ENCODE results near the gene GOLGA1. TPM values are rescaled to one million over a fixed set of nuclear protein-coding genes. Genes with fewer than 3 reads are reported as not detected.
A peak's percentile ranks its signal among the peaks of the same experiment; 100 is the strongest.
"Not testable (repeated sequence)": the region's sequence is repeated elsewhere in the genome, so short reads cannot be mapped to it uniquely, and the experiment has no call there.

Gene GOLGA1
- total RNA-seq, 2 experiments from 2014 or later = 14.1 to 15.3 TPM

DNA sequence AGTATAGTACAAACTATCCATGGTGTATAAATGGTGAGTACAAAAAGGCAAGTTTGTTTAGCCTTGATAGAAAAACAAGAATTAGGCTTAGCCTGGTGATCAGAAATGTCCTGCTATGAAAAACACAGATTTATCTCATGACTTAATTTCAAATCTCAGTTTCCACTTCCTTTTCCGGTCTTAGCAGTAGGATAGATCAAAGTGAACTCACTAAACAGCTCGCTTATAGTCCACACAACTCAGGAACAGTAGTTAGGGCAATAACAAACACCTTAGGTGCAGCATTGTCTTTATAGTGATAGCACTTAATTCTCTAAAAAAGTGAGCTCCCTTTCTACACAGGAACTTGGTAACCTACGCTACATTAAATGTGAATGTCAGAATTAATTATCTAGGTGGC, 11.4 kb downstream of the GOLGA1 start:
- H3K36me3 Mint-ChIP-seq = peaks cover 39% of the 10 kb centered on the region
- H3K27me3 Mint-ChIP-seq = no peaks in the 10 kb centered on the region
- H3K27ac Mint-ChIP-seq = no peak overlapping the region
- no peaks in the 10 kb centered on the region for H3K9me3 Mint-ChIP-seq
- POLR2A ChIA-PET = no interaction called here
- peaks cover 7% of the 10 kb centered on the region for H3K4me1 Mint-ChIP-seq (ENCODE audit: low read depth)
- intact Hi-C loops (cut with micrococcal nuclease) = no loop called here
- CTCF ChIA-PET = interaction anchor here (1.1 to 1.5 kb wide), 2 partner anchors 77 to 214 kb away, joined by 4 read pairs; partner anchors contain the start of genes SCAI and WDR38
- no peak for DNase-seq
- H3K4me3 Mint-ChIP-seq = no peak overlapping the region

DNA sequence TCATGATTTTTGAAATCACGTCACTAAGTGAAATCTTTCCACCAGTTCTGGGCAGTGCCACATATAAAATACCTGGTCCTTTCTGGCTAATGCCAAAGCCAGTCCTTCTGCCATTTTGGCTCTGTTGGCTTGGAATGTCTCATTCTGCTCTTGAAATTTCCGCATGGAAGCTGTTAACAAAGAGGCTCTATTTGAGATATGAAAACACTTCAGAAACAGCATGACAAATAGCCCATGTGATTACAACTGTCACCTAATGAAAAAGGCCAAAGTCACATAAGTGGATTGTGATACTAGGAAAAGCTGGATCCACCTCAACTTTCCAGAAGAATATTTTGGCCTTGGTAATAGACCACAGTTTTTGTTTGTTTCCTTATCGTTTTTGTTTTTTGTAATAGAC, 12.8 kb downstream of the GOLGA1 start:
- Mint-ChIP-seq H3K4me1 (ENCODE audit: low read depth) (peaks cover 7% of the 10 kb centered on the region), H3K27ac (no peak overlapping the region), H3K27me3 (no peaks in the 10 kb centered on the region), H3K36me3 (peaks cover 34% of the 10 kb centered on the region), H3K9me3 (no peaks in the 10 kb centered on the region), H3K4me3 (no peak overlapping the region)
- intact Hi-C loops (cut with micrococcal nuclease) = no loop called here
- POLR2A ChIA-PET = no interaction called here
- DNase-seq = no peak
- CTCF ChIA-PET = interaction anchor here (0.9 kb wide), 1 partner anchor 75 kb away, joined by 3 read pairs; the partner anchor contains the start of gene WDR38

DNA sequence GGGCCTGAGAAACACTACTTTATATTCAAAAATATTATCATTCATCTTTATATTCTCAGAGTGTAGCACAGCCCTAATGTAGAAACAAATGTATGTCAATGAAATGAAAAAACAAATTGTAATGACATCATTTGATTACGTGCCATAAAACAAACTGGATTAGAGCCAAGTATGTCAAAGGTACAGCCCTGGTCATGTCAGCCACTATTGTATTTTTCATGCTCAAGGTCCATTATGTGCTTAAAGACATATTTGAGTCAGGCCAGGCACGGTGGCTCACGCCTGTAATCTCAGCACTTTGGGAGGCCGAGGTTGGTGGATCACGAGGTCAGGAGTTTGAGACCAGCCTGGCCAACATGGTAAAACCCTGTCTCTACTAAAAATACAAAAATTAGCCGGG, 20.5 kb downstream of the GOLGA1 start:
- POLR2A ChIA-PET = interaction anchor here (0.5 kb wide), 1 partner anchor 16 kb away, joined by 4 read pairs; no protein-coding TSS in a partner anchor
- H3K36me3 Mint-ChIP-seq = peaks cover 13% of the 10 kb centered on the region
- CTCF ChIA-PET; H3K4me3 Mint-ChIP-seq; intact Hi-C loops (cut with micrococcal nuclease); H3K27me3 Mint-ChIP-seq; DNase-seq; H3K4me1 Mint-ChIP-seq (ENCODE audit: low read depth); H3K9me3 Mint-ChIP-seq; H3K27ac Mint-ChIP-seq: not testable (repeated sequence)

DNA sequence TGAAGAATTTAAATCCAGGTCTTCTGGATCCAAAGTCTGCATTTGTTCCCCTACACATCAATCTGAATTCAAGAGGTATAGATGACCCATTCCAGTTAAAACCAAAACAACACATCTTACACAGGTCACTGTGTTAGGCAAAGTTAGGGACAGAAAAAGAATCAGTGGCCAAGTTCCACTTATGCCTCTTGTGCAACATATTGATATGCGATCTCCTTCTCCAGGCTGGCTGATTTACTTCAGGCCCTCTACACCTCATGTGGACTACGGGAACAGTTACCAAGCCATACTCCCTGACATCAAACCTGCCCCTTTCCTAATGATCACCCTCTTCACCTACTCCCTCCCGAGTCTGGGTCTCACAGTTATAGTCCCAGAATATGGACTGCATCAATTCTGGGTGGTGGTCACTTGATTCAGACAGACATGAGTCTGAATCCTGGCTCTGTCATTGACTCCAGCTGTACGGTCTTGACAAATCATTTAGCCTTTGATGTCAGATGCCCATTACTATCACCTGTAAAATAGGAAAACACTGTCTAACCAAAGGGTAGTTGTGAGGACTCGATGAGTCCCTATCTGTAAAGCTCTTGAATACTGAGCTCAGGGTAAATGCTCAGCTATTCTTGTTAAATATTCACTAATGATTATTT, 26.0 kb downstream of the GOLGA1 start:
- Mint-ChIP-seq H3K9me3 (no peaks in the 10 kb centered on the region), H3K36me3 (peaks cover 29% of the 10 kb centered on the region), H3K4me1 (ENCODE audit: low read depth) (no peaks in the 10 kb centered on the region), H3K27me3 (no peaks in the 10 kb centered on the region), H3K27ac (no peak overlapping the region), H3K4me3 (no peak overlapping the region)
- CTCF ChIA-PET = no interaction called here
- intact Hi-C loops (cut with micrococcal nuclease) = no loop called here
- DNase-seq = no peak
- POLR2A ChIA-PET = no interaction called here

DNA sequence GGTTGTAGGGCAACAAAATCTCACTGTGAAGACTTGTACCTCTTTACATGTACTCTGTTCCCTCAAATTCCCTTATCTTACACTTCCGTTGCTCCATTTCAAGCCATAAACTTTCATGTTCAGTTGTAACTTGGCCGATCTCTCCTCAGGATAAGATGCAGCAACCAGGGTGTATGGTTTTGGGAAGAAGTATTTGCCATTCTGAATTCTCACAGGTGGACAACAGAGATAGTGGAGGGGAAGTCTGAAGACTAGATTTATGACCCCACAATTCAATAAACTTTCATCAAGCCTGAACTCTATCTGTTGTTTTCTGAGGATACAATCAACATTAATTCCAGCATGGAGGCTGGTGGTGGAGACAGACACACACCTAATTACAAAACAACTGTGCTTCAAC, 27.5 kb downstream of the GOLGA1 start:
- H3K27ac Mint-ChIP-seq = no peak overlapping the region
- ChIA-PET POLR2A (no interaction called here), CTCF (no interaction called here)
- H3K36me3 Mint-ChIP-seq = peaks cover 28% of the 10 kb centered on the region
- no peaks in the 10 kb centered on the region for H3K9me3 Mint-ChIP-seq
- intact Hi-C loops (cut with micrococcal nuclease) = no loop called here
- H3K27me3 Mint-ChIP-seq = no peaks in the 10 kb centered on the region
- H3K4me1 Mint-ChIP-seq (ENCODE audit: low read depth) = no peaks in the 10 kb centered on the region
- H3K4me3 Mint-ChIP-seq = no peak overlapping the region
- no peak for DNase-seq

DNA sequence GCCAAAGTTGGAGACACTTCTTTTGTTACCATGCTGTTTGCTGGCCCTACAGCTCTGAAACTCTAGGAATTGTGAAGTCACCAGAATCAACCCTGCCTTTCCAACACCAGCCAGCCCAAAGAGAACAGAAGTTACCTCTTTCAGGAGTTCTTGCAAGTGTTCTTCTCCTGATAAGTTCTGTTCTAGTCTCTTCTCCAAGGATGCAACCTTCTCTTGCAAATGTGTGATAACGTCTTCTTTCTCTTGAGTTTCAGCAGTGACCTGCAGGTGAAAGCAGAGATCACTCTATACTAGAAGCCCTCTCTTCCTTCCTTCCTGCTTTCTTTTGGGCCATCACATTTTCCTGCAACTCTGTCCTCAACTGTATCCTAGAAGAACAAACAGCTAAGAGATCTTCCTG, 29.1 kb downstream of the GOLGA1 start:
- POLR2A ChIA-PET = no interaction called here
- Mint-ChIP-seq H3K27ac (no peak overlapping the region), H3K27me3 (no peaks in the 10 kb centered on the region), H3K9me3 (no peaks in the 10 kb centered on the region), H3K36me3 (peaks cover 38% of the 10 kb centered on the region), H3K4me1 (ENCODE audit: low read depth) (no peaks in the 10 kb centered on the region), H3K4me3 (no peak overlapping the region)
- DNase-seq = no peak
- CTCF ChIA-PET = no interaction called here
- intact Hi-C loops (cut with micrococcal nuclease) = no loop called here

DNA sequence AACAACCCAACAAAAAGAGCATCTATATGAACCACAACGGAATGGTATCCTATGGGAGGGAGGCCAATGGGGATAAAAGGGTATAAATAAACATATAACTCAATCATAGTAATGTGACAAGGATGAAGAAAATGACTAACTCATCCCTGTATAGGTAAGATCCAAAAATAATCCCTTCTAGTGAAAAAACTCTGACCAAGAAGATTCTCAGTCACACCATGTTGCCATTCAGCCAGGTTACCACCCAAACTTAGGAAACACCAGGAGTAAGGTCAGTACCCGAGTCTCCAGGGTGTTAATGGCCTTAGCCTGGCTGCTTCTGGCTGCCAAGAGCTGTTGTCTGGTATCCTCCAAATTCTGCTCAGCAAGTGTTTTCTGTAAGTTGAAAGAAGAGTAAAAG, 32.8 kb downstream of the GOLGA1 start:
- intact Hi-C loops (cut with micrococcal nuclease) = no loop called here
- no peaks in the 10 kb centered on the region for H3K4me1 Mint-ChIP-seq (ENCODE audit: low read depth)
- no peaks in the 10 kb centered on the region for H3K9me3 Mint-ChIP-seq
- peaks cover 41% of the 10 kb centered on the region for H3K36me3 Mint-ChIP-seq
- H3K27me3 Mint-ChIP-seq = no peaks in the 10 kb centered on the region
- CTCF ChIA-PET = interaction anchor here (0.8 kb wide), 1 partner anchor 15 kb away, joined by 3 read pairs; no protein-coding TSS in a partner anchor
- H3K4me3 Mint-ChIP-seq = no peak overlapping the region
- H3K27ac Mint-ChIP-seq = no peak overlapping the region
- no peak for DNase-seq
- POLR2A ChIA-PET = no interaction called here

DNA sequence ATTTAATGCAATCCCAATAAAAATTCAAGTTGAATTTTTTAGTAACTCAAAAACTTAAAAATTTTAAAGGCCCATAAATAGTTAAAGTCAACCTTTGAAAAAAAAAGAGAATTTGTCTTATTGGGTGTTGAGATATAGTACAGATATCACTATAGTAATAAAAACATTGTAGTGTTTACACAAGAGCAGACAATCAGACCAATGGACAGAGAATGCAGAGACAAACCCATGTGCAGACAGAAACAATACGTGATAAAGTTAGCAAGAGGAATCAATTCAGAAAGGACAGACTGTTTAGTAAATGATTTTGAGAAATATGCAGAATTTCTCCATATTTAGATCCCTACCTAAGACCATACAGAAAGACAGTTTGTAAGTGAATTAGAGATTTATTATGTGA, 33.9 kb downstream of the GOLGA1 start:
- Mint-ChIP-seq H3K4me1 (ENCODE audit: low read depth) (no peaks in the 10 kb centered on the region), H3K27me3 (no peaks in the 10 kb centered on the region), H3K4me3 (no peak overlapping the region), H3K36me3 (peaks cover 41% of the 10 kb centered on the region), H3K9me3 (no peaks in the 10 kb centered on the region), H3K27ac (no peak overlapping the region)
- DNase-seq = no peak
- ChIA-PET CTCF (interaction anchor here (1.0 kb wide), 1 partner anchor 54 kb away, joined by 3 read pairs; the partner anchor contains the start of gene WDR38), POLR2A (no interaction called here)
- intact Hi-C loops (cut with micrococcal nuclease) = no loop called here

DNA sequence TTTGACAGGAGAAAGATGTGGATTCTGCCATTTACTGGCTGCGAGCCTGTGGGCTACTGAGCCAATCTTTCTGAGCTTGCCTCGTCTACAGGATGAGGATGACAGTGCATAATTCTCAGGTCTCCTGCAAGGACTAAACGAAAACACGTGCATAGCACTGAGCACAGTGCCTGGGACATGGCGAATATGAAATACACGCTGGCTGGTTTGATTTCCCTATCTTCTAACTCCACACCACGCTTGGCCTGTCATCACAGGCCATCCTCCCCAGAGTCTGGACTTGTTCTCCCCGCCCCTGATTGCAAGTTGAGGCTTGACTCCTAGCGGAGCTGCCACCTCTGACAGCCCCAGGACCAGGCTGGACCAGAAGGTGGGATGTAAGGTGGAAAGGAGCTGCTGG, 41.0 kb downstream of the GOLGA1 start:
- Mint-ChIP-seq H3K4me3 (no peak overlapping the region), H3K4me1 (ENCODE audit: low read depth) (peaks cover 7% of the 10 kb centered on the region), H3K36me3 (peaks cover 47% of the 10 kb centered on the region), H3K27me3 (no peaks in the 10 kb centered on the region), H3K9me3 (no peaks in the 10 kb centered on the region), H3K27ac (no peak overlapping the region)
- DNase-seq = no peak
- ChIA-PET CTCF (no interaction called here), POLR2A (no interaction called here)
- intact Hi-C loops (cut with micrococcal nuclease) = no loop called here

DNA sequence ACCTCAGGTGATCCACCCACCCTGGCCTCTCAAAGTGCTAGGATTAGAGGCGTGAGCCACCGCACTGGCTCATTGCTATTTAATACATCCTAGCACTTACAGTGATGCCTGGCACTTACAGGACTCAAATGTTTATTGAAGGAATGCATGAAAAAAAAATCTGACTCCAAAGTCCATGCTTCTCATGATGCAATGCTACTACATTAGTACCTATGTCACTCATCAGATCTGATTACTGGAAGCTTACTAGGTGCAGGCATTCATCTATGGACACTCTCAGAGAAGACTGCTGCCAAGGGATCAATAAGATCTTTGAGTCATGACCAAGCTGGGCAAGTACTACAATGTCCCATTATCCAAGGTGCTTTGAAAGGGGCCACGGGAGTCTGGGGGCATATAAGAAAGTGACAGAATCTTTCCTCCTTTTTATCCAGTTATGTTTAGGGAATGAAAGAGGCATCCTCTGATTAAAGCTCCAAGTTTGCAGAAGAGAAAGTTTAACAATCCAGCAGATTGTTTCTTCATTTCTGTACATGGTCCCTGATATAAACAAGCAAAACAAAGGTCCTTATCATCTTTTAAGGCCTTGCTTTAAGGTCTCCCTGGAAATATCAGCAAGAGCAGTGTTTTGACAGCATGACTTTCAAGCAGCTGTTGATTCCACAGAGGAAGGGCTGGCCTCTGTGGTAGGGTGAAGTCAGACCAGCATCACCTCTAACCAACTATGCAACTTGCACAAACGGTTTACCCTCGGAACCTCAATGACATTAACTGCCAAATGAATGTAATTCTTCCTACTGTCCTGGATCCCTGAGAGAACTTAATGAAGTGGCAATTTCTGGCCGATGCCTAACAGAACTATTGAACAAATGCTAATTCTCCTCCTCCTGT, 43.1 kb downstream of the GOLGA1 start:
- no peak overlapping the region for H3K4me3 Mint-ChIP-seq
- intact Hi-C loops (cut with micrococcal nuclease) = no loop called here
- no peak for DNase-seq
- H3K27me3 Mint-ChIP-seq = no peaks in the 10 kb centered on the region
- peaks cover 11% of the 10 kb centered on the region for H3K4me1 Mint-ChIP-seq (ENCODE audit: low read depth)
- no peaks in the 10 kb centered on the region for H3K9me3 Mint-ChIP-seq
- CTCF ChIA-PET = no interaction called here
- H3K36me3 Mint-ChIP-seq = peaks cover 49% of the 10 kb centered on the region
- POLR2A ChIA-PET = no interaction called here
- H3K27ac Mint-ChIP-seq = no peak overlapping the region

DNA sequence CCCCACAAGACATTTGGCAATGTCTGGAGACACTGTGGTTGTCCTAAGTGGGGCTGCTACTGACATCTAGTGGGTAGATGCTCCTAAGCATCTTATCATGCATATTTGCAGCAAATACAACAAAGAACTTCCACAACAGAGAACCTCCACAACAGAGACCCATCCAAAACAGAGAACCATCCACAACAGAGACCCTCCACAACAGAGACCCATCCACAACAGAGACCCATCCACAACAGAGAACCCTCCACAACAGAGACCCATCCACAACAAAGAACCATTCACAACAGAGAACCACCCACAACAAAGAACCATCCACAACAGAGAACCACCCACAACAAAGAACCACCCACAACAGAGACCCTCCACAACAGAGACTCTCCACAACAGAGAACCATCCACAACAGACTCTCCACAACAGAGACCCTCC, 46.1 kb downstream of the GOLGA1 start:
- Mint-ChIP-seq H3K9me3 (no peaks in the 10 kb centered on the region), H3K27me3 (no peaks in the 10 kb centered on the region), H3K27ac (no peak overlapping the region), H3K36me3 (peaks cover 56% of the 10 kb centered on the region), H3K4me3 (no peak overlapping the region), H3K4me1 (ENCODE audit: low read depth) (peaks cover 11% of the 10 kb centered on the region)
- POLR2A ChIA-PET = no interaction called here
- peak; percentile 29 for DNase-seq
- intact Hi-C loops (cut with micrococcal nuclease) = loop anchor here (1.0 kb wide), 1 partner anchor 120 kb away; no protein-coding TSS in a partner anchor
- CTCF ChIA-PET = interaction anchor here (0.9 to 1.8 kb wide), 4 partner anchors 21 to 123 kb away, joined by 3 to 13 read pairs (median 5); partner anchors contain the start of genes NR6A1 and RPL35

DNA sequence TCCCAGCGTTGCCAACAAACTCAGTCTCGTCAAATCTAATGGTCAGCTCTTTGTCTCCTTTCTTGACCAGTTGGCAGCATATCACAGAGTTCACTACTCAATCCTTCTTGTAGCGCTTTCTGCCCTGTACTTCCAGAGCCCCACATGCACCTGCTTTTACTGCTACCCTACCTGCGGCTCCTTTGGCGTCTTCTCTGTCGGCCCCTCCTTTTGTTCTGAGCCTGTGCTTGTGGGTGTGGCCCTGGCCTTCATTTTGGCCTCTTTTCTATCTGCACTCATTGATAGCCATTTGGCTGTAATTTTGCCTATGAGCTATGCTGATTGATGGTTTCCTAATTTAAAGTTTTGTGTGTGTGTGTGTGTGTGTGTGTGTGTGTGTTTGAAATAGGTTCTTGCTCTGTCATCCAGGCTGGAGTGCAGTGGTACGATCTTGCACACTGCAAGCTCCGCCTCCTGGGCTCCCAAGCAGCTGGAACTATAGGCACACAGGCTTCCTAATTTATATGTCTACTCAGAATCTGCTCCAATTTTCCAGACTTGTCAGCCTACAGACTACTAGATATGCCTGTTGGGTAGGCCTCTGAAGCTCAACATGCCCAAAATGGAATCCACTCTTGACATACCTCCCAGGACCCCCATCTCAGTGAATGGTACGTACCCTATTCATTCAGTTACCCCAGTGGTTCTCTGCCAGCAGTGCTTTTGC, 46.7 kb downstream of the GOLGA1 start:
- CTCF ChIA-PET = interaction anchor here (0.6 to 2.0 kb wide), 9 partner anchors 15 to 250 kb away, joined by 3 to 13 read pairs (median 4); partner anchors contain the start of genes NR6A1, RPL35 and WDR38
- H3K4me3 Mint-ChIP-seq = no peak overlapping the region
- H3K36me3 Mint-ChIP-seq = peaks cover 57% of the 10 kb centered on the region
- H3K9me3 Mint-ChIP-seq = no peaks in the 10 kb centered on the region
- no peaks in the 10 kb centered on the region for H3K27me3 Mint-ChIP-seq
- H3K4me1 Mint-ChIP-seq (ENCODE audit: low read depth) = peaks cover 11% of the 10 kb centered on the region
- POLR2A ChIA-PET = no interaction called here
- intact Hi-C loops (cut with micrococcal nuclease) = loop anchor here (1.0 kb wide), 1 partner anchor 120 kb away; no protein-coding TSS in a partner anchor
- no peak overlapping the region for H3K27ac Mint-ChIP-seq
- no peak for DNase-seq
